ENCODE results near the gene THRSP. TPM values are rescaled to one million over a fixed set of nuclear protein-coding genes. Genes with fewer than 3 reads are reported as not detected.
"Not testable (repeated sequence)": the region's sequence is repeated elsewhere in the genome, so short reads cannot be mapped to it uniquely, and the experiment has no call there.

THRSP gene
- total RNA-seq, 1 experiment from 2014 or later = 0.72 TPM

DNA sequence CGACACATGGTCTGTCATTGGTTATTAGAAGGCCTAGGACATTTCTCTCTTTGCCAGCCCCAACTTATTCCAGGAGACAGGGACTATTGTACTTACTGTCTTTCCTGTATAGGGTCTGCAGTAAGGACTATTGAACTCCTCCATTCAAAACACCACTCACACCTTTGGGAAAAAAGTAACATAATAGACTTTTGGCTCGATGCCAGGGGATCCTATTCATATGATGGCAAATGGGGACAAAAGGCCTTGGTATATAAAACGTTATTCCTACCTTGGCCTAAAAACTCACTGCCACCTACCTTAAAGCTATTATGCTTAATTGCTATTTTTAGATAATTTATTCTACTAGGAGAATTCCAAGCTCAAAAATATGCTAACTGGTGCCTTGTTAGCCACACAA is 22.3 kb downstream of the THRSP start:
- intact Hi-C loops (cut with micrococcal nuclease; ENCODE audit: unreplicated experiment) = no loop called here
- CTCF ChIA-PET = no interaction called here
- no TSS peak for BruUV-seq (replicated peaks)

GRCh38 chr11:78086521-78087074 is 22.9 kb downstream of the THRSP start:
- H3K4me2 ChIP-seq; H3F3A ChIP-seq (ENCODE audit: insufficient read depth, low read depth); BruUV-seq (replicated peaks); H4K20me1 ChIP-seq (ENCODE audit: insufficient read depth); H3K4me1 ChIP-seq (replicated peaks; ENCODE audit: insufficient read depth); H3K4me3 ChIP-seq; H3K79me2 ChIP-seq (ENCODE audit: low read depth); CTCF ChIA-PET; H3K27me3 ChIP-seq (ENCODE audit: insufficient read depth, low read depth); H3K27ac ChIP-seq; H3K9me2 ChIP-seq (ENCODE audit: insufficient read depth); H3K9me3 ChIP-seq (ENCODE audit: insufficient read depth, low read depth); intact Hi-C loops (cut with micrococcal nuclease; ENCODE audit: unreplicated experiment); DNase-seq; H3K36me3 ChIP-seq (ENCODE audit: low read depth); H2AFZ ChIP-seq; POLR2A ChIA-PET (ENCODE audit: unreplicated experiment): not testable (repeated sequence)

More for the DNA sequence above, 22.3 kb downstream of the THRSP start:
- H3K4me2 ChIP-seq = no peak overlapping the region
- H2AFZ ChIP-seq = no peak overlapping the region
- no peaks in the 10 kb centered on the region for H3K79me2 ChIP-seq (ENCODE audit: low read depth)
- H3K4me1 ChIP-seq (replicated peaks; ENCODE audit: insufficient read depth) = no peaks in the 10 kb centered on the region
- H3K9me2 ChIP-seq (ENCODE audit: insufficient read depth) = no peaks in the 10 kb centered on the region
- H3K9me3 ChIP-seq (ENCODE audit: insufficient read depth, low read depth) = no peaks in the 10 kb centered on the region
- no peak for TF ChIP-seq EZH2 (IDR thresholded peaks at IDR 0.05; ENCODE audit: low read depth)
- TF ChIP-seq, protein P1, sequence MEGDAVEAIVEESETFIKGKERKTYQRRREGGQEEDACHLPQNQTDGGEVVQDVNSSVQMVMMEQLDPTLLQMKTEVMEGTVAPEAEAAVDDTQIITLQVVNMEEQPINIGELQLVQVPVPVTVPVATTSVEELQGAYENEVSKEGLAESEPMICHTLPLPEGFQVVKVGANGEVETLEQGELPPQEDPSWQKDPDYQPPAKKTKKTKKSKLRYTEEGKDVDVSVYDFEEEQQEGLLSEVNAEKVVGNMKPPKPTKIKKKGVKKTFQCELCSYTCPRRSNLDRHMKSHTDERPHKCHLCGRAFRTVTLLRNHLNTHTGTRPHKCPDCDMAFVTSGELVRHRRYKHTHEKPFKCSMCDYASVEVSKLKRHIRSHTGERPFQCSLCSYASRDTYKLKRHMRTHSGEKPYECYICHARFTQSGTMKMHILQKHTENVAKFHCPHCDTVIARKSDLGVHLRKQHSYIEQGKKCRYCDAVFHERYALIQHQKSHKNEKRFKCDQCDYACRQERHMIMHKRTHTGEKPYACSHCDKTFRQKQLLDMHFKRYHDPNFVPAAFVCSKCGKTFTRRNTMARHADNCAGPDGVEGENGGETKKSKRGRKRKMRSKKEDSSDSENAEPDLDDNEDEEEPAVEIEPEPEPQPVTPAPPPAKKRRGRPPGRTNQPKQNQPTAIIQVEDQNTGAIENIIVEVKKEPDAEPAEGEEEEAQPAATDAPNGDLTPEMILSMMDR (conservative IDR thresholded peaks at IDR 0.05) = no peak
- POLR2A ChIA-PET (ENCODE audit: unreplicated experiment) = no interaction called here
- H3K27ac ChIP-seq = no peak overlapping the region
- no peak overlapping the region for H3K4me3 ChIP-seq
- DNase-seq = no peak
- H4K20me1 ChIP-seq (ENCODE audit: insufficient read depth) = no peaks in the 10 kb centered on the region
- no peaks in the 10 kb centered on the region for H3K36me3 ChIP-seq (ENCODE audit: low read depth)
- H3K27me3 ChIP-seq (ENCODE audit: insufficient read depth, low read depth) = no peaks in the 10 kb centered on the region
- H3F3A ChIP-seq (ENCODE audit: insufficient read depth, low read depth) = no peaks in the 10 kb centered on the region

- no peaks in the 10 kb centered on the region for H3K9me3 ChIP-seq (ENCODE audit: insufficient read depth, low read depth)
- no peak overlapping the region for H2AFZ ChIP-seq
- TF ChIP-seq, protein P1 (conservative IDR thresholded peaks at IDR 0.05) = no peak
- no peak for TF ChIP-seq EZH2 (IDR thresholded peaks at IDR 0.05; ENCODE audit: low read depth)
- H3K27me3 ChIP-seq (ENCODE audit: insufficient read depth, low read depth) = no peaks in the 10 kb centered on the region
- intact Hi-C loops (cut with micrococcal nuclease; ENCODE audit: unreplicated experiment) = no loop called here
- no peaks in the 10 kb centered on the region for H3K79me2 ChIP-seq (ENCODE audit: low read depth)
- no peak overlapping the region for H3K4me3 ChIP-seq
- ChIA-PET CTCF (no interaction called here), POLR2A (ENCODE audit: unreplicated experiment) (no interaction called here)
- H3K9me2 ChIP-seq (ENCODE audit: insufficient read depth) = no peaks in the 10 kb centered on the region
- BruUV-seq (replicated peaks) = no TSS peak
- no peaks in the 10 kb centered on the region for H3K36me3 ChIP-seq (ENCODE audit: low read depth)
- H3K4me1 ChIP-seq (replicated peaks; ENCODE audit: insufficient read depth) = no peaks in the 10 kb centered on the region
- no peak overlapping the region for H3K27ac ChIP-seq
- H3F3A ChIP-seq (ENCODE audit: insufficient read depth, low read depth) = peaks cover 5% of the 10 kb centered on the region; the same call in 1 of the 2 replicates
- H4K20me1 ChIP-seq (ENCODE audit: insufficient read depth) = peaks cover 5% of the 10 kb centered on the region; the same call in 1 of the 2 replicates
- H3K4me2 ChIP-seq = no peak overlapping the region
- DNase-seq = no peak
These were observed 30.6 kb downstream of the THRSP start for GRCh38 chr11:78094250-78094649.

Data from PC-9 (cell line).